H1 (cell line): ENCODE data around the gene MGAT5. TPM values are rescaled to one million over a fixed set of nuclear protein-coding genes. Genes with fewer than 3 reads are reported as not detected.

Experiments
- CTCF ChIA-PET: fragments of 300-600 bp; sonication (Branson Sonifier 250); formaldehyde crosslinking; loops from one replicate; lab custom pipeline; 2021; ENCODE audit not compliant: partially characterized antibody; lab: Charles Lee
- POLR2A ChIA-PET: fragments of 300-600 bp; sonication (Branson Sonifier 250); formaldehyde crosslinking; loops from one replicate; lab custom pipeline; 2021; ENCODE audit warnings: inconsistent platforms; ENCODE audit not compliant: partially characterized antibody; lab: Charles Lee
- DNase-seq, 2 experiments: peaks; one replicate each; pipeline versions ENCODE4 v3.0.0 to v3.0.0-alpha.2; 2010 to 2022; ENCODE audit warnings: low spot score in 2 of 2, low read depth in 1 of 2, mixed read lengths in 1 of 2
- FAIRE-seq: peaks from 2 replicates; lab custom pipeline; 2011; peaks lifted over from hg19 to GRCh38; lab: Jason Lieb, UNC
- H2AFZ ChIP-seq: 2 replicates; pipeline ENCODE4 v1.8.1; 2012; ENCODE audit warnings: low read length, inconsistent platforms
- H2AK5ac ChIP-seq: 2 replicates; pipeline ENCODE4 v1.6.1; 2013; ENCODE audit warnings: low read depth, low read length
- H2BK120ac ChIP-seq: replicated peaks from 2 replicates; pipeline ENCODE3; 2013; ENCODE audit warnings: low read depth, low read length, inconsistent platforms
- H2BK12ac ChIP-seq: 2 replicates; pipeline ENCODE4 v1.6.1; 2013; ENCODE audit warnings: low read depth, low read length
- H2BK15ac ChIP-seq: 2 replicates; pipeline ENCODE4 v1.6.1; 2013; ENCODE audit warnings: low read length
- H2BK20ac ChIP-seq: 2 replicates; pipeline ENCODE4 v1.6.1; 2013; ENCODE audit warnings: low read length
- H2BK5ac ChIP-seq: 2 replicates; pipeline ENCODE4 v1.6.1; 2013; ENCODE audit warnings: low read depth, low read length
- H3K14ac ChIP-seq: 2 replicates; pipeline ENCODE4 v1.6.1; 2013; ENCODE audit warnings: inconsistent platforms; ENCODE audit not compliant: insufficient read length
- H3K18ac ChIP-seq: 2 replicates; pipeline ENCODE4 v1.6.1; 2013; ENCODE audit warnings: low read length; ENCODE audit errors: extremely low read depth
- H3K23ac ChIP-seq: 2 replicates; pipeline ENCODE4 v1.6.1; 2013; ENCODE audit warnings: inconsistent platforms; ENCODE audit not compliant: insufficient read length
- H3K23me2 ChIP-seq: 2 replicates; pipeline ENCODE4 v1.6.1; 2013; ENCODE audit warnings: low read depth, low read length
- H3K27ac ChIP-seq: 2 replicates; pipeline ENCODE4 v1.6.1; 2011; ENCODE audit warnings: low read depth, low read length, inconsistent platforms
- H3K27me3 ChIP-seq, 4 experiments: replicated peaks in 1 of 4; 1 replicate in 1 of 4; 2 replicates in 3 of 4; pipeline versions ENCODE4 v1.6.1 to v1.8.1; 2011 to 2013; ENCODE audit warnings: low read length in 3 of 4, mild to moderate bottlenecking in 3 of 4, inconsistent platforms in 2 of 4, mixed read lengths in 2 of 4, moderate library complexity in 1 of 4; ENCODE audit not compliant: control insufficient read depth in 3 of 4, insufficient read depth in 3 of 4; ENCODE audit errors: extremely low read depth in 1 of 4
- H3K36me3 ChIP-seq, 4 experiments: 2 replicates each; pipeline versions ENCODE4 v1.6.1 to v1.8.1; 2011 to 2013; ENCODE audit warnings: mild to moderate bottlenecking in 4 of 4, low read length in 3 of 4, moderate library complexity in 2 of 4, control low read depth in 1 of 4, inconsistent platforms in 1 of 4; ENCODE audit not compliant: insufficient read depth in 4 of 4, control insufficient read depth in 2 of 4
- H3K4ac ChIP-seq: replicated peaks from 2 replicates; pipeline ENCODE3; 2013; ENCODE audit warnings: low read length, low read depth, mixed read lengths, inconsistent platforms; ENCODE audit not compliant: insufficient read length
- H3K4me1 ChIP-seq, 4 experiments: replicated peaks in 1 of 4; 1 replicate in 1 of 4; 2 replicates in 3 of 4; pipeline versions ENCODE4 v1.6.1 to v1.8.1; 2011 to 2013; ENCODE audit warnings: low read length in 3 of 4, inconsistent platforms in 2 of 4, mixed read lengths in 1 of 4; ENCODE audit not compliant: insufficient read depth in 4 of 4, control insufficient read depth in 3 of 4
- H3K4me2 ChIP-seq, 2 experiments: 2 replicates each; pipeline versions ENCODE4 v1.6.1 to v1.8.1; 2011 to 2013; ENCODE audit warnings: low read depth in 2 of 2, low read length in 2 of 2, control low read depth in 1 of 2, inconsistent platforms in 1 of 2, mild to moderate bottlenecking in 1 of 2; ENCODE audit not compliant: insufficient read depth in 1 of 2
- H3K4me3 ChIP-seq, 4 experiments: fragments of 200-600, 300-600 bp in 1 of 4; sonication (generic), shearing (Covaris generic), sonication (Bioruptor Twin) in 1 of 4; 2 replicates each; pipeline versions ENCODE4 v1.5.1 to v1.8.1; 2011 to 2016; ENCODE audit warnings: low read length in 4 of 4, low read depth in 3 of 4, control low read depth in 2 of 4, inconsistent platforms in 2 of 4, mild to moderate bottlenecking in 2 of 4, mixed read lengths in 1 of 4, moderate library complexity in 1 of 4; ENCODE audit not compliant: insufficient read depth in 2 of 4; ENCODE audit errors: extremely low read depth in 1 of 4
- H3K56ac ChIP-seq: replicated peaks from 2 replicates; pipeline ENCODE3; 2013; ENCODE audit warnings: low read depth, mild to moderate bottlenecking, mixed read lengths, low read length, inconsistent platforms; ENCODE audit not compliant: insufficient read length
- H3K79me1 ChIP-seq: 2 replicates; pipeline ENCODE4 v1.6.1; 2013; ENCODE audit warnings: low read depth, low read length, control low read depth
- H3K79me2 ChIP-seq, 2 experiments: 2 replicates each; pipeline versions ENCODE4 v1.6.1 to v1.8.1; 2012 to 2013; ENCODE audit warnings: low read length in 2 of 2, mild to moderate bottlenecking in 2 of 2, inconsistent platforms in 1 of 2; ENCODE audit not compliant: insufficient read depth in 2 of 2, control insufficient read depth in 1 of 2
- H3K9ac ChIP-seq, 4 experiments: replicated peaks in 1 of 4; 1 replicate in 1 of 4; 2 replicates in 3 of 4; pipeline versions ENCODE4 v1.6.1 to v1.8.1; 2011 to 2013; ENCODE audit warnings: low read depth in 3 of 4, low read length in 3 of 4, control low read depth in 2 of 4, mild to moderate bottlenecking in 2 of 4, moderate library complexity in 2 of 4, inconsistent platforms in 1 of 4; ENCODE audit errors: extremely low read depth in 1 of 4
- H3K9me3 ChIP-seq, 2 experiments: 2 replicates each; pipeline versions ENCODE4 v1.6.1 to v1.8.1; 2012 to 2013; ENCODE audit warnings: mild to moderate bottlenecking in 2 of 2, moderate library complexity in 2 of 2, control low read depth in 1 of 2, inconsistent platforms in 1 of 2, low read depth in 1 of 2, low read length in 1 of 2, mixed read lengths in 1 of 2; ENCODE audit not compliant: insufficient read depth in 2 of 2
- H4K20me1 ChIP-seq, 2 experiments: replicated peaks in 1 of 2; 2 replicates each; pipeline versions ENCODE3 to v1.8.1; 2011 to 2013; ENCODE audit warnings: inconsistent platforms in 2 of 2, low read length in 2 of 2, mild to moderate bottlenecking in 1 of 2; ENCODE audit not compliant: insufficient read depth in 2 of 2, control insufficient read depth in 1 of 2
- H4K5ac ChIP-seq: 2 replicates; pipeline ENCODE4 v1.6.1; 2013; ENCODE audit warnings: low read length, low read depth, mixed read lengths, inconsistent platforms; ENCODE audit not compliant: insufficient read length
- H4K8ac ChIP-seq: 2 replicates; pipeline ENCODE4 v1.8.0; 2013; ENCODE audit warnings: mild to moderate bottlenecking, moderate library complexity, low read length, inconsistent platforms; ENCODE audit not compliant: insufficient read depth; ENCODE audit errors: extremely low read depth
- H4K91ac ChIP-seq: replicated peaks from 2 replicates; pipeline ENCODE3; 2013; ENCODE audit warnings: low read length, mixed read lengths, inconsistent platforms; ENCODE audit not compliant: insufficient read length
- CHD1 ChIP-seq: IDR thresholded peaks from 2 replicates; pipeline ENCODE4 v1.6.1; 2012; ENCODE audit warnings: low read depth, low read length, improper control_type of control experiment
- FOSL1 ChIP-seq: IDR thresholded peaks from 2 replicates; pipeline ENCODE4 v1.6.1; 2011; ENCODE audit warnings: mild to moderate bottlenecking, low read depth, low read length, moderate library complexity; ENCODE audit not compliant: insufficient read depth
- GTF2F1 ChIP-seq: IDR thresholded peaks from 2 replicates; pipeline ENCODE4 v1.6.1; 2012; ENCODE audit warnings: low read depth, low read length, improper control_type of control experiment, borderline replicate concordance
- HDAC6 ChIP-seq: IDR thresholded peaks from one replicate; pipeline ENCODE4 v1.7.1; 2012; ENCODE audit warnings: low read depth, mild to moderate bottlenecking, inconsistent platforms, low read length, moderate library complexity
- KDM4A ChIP-seq: IDR thresholded peaks from one replicate; pipeline ENCODE4 v1.7.1; 2012; ENCODE audit warnings: low read depth, mild to moderate bottlenecking, moderate library complexity, low read length, inconsistent platforms; ENCODE audit not compliant: severe bottlenecking
- POLR2A ChIP-seq, 2 experiments: IDR thresholded peaks; 1 replicate in 1 of 2; 2 replicates in 1 of 2; pipeline ENCODE4 v1.6.1; 2011; ENCODE audit warnings: low read depth in 2 of 2, low read length in 2 of 2, mild to moderate bottlenecking in 2 of 2; ENCODE audit errors: control extremely low read depth in 1 of 2
- RBBP5 ChIP-seq: IDR thresholded peaks from 2 replicates; pipeline ENCODE4 v1.7.1; 2012; ENCODE audit warnings: low read depth, mild to moderate bottlenecking, inconsistent platforms, low read length, moderate library complexity, borderline replicate concordance
- RFX5 ChIP-seq: IDR thresholded peaks from 2 replicates; pipeline ENCODE4 v1.6.1; 2011; ENCODE audit warnings: low read depth, low read length, improper control_type of control experiment, borderline replicate concordance
- RNF2 ChIP-seq: fragments of 200-900, 300-1000 bp; sonication (generic); IDR thresholded peaks from 2 replicates; pipeline ENCODE4 v1.7.1; 2016; ENCODE audit warnings: borderline replicate concordance, low read depth, mild to moderate bottlenecking, antibody characterized with exemption, low read length; ENCODE audit not compliant: poor library complexity, severe bottlenecking; ENCODE audit errors: missing control alignments
- RXRA ChIP-seq: IDR thresholded peaks from 2 replicates; pipeline ENCODE4 v1.6.1; 2011; ENCODE audit warnings: low read depth, mild to moderate bottlenecking, low read length, moderate library complexity; ENCODE audit not compliant: insufficient read depth
- SUZ12 ChIP-seq: fragments of 200-600 bp; sonication (generic); IDR thresholded peaks from 2 replicates; pipeline ENCODE4 v1.6.1; 2012; ENCODE audit warnings: mild to moderate bottlenecking, inconsistent platforms, low read length, moderate library complexity, mixed read lengths
- TAF7 ChIP-seq: optimal IDR thresholded peaks from 2 replicates; pipeline ENCODE3; 2011; ENCODE audit warnings: low read depth, mild to moderate bottlenecking, inconsistent platforms, low read length, moderate library complexity, borderline replicate concordance
- TEAD4 ChIP-seq: IDR thresholded peaks from 2 replicates; pipeline ENCODE4 v1.6.1; 2012; ENCODE audit warnings: low read depth, low read length, inconsistent platforms, mixed read lengths
- ZNF274 ChIP-seq: IDR thresholded peaks from 2 replicates; pipeline ENCODE4 v1.7.0; 2012; ENCODE audit warnings: low read length, borderline replicate concordance; ENCODE audit errors: extremely low read depth
- WGBS, 2 experiments: shearing (Covaris generic) in 1 of 2; methylation state at CpG; one replicate each; pipeline versions ENCODE4 v1.1.6 to v1.1.7; 2013 to 2015; ENCODE audit warnings: low lambda C conversion rate in 2 of 2, mixed read lengths in 2 of 2, inconsistent platforms in 1 of 2, low coverage in 1 of 2, missing lambda C conversion rate in 1 of 2; ENCODE audit not compliant: insufficient replicate concordance in 2 of 2, insufficient coverage in 1 of 2, insufficient read length in 1 of 2; ENCODE audit errors: extremely low coverage in 1 of 2, missing lambda C conversion rate in 1 of 2; 5-methylcytosine and 5-hydroxymethylcytosine counted together
- polyA plus RNA-seq, 7 experiments: library from polyadenylated mRNA; depleted of rRNA in 3 of 7; stranded (reverse) in 5 of 7; unstranded in 2 of 7; fragments of >200 nt in 5 of 7; fragments of 200-250 nt in 2 of 7; gene quantifications; 1 replicate in 5 of 7; 2 replicates in 1 of 7; 4 replicates in 1 of 7; pipeline versions ENCODE4 v1.2.1 to v1.2.3, GENCODE V29; 2011 to 2013; ENCODE audit warnings: missing spikeins in 2 of 7, mixed read lengths in 2 of 7
- total RNA-seq: library from RNA; stranded (reverse); fragmentation: NEBNext Ultra II Directional; extraction: Animal tissue kit (Norgen Biotek cat#: 25700); gene quantifications from 2 replicates; pipeline ENCODE4 v1.2.1, GENCODE V29; 2021

MGAT5 gene
- total and polyA plus RNA-seq, 2 of the 8 experiments (the other 6 are each of a cell fraction or from before 2014, with no cell fraction given): 11.2 to 49.2 TPM

DNA sequence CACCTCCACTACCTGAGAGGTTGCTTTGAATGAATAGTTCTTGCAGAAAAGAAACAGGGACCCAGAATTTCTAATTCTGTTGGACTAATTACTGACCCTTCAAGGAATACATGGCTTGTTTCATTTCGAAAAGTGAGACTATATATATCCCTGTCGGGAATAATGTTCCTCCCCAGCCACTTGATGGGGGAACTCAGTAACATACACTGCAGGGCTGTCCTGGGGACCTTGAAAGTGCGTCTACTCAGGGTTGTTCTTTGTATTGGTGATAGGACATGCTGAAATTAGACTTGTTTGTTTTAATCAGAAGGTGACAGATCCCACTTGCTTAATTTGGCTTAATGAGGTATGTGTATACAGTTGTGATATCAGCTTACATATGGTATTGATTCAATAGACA, 25.5 kb downstream of the MGAT5 start:
- Histone ChIP-seq H4K5ac (no peak overlapping the region), H2AK5ac (no peak overlapping the region), H3K79me2 (0 out of 4 replicates have a peak, but pooled peaks cover 0 to 2% of the 10 kb centered on the region in 2 experiments), H3K23ac (no peak overlapping the region), H3K9me3 (no peaks in the 10 kb centered on the region), H3K4me3 (no peak overlapping the region), H3K56ac (no peak overlapping the region), H4K8ac (no peak overlapping the region), H4K91ac (no peak overlapping the region), H3K4me1 (peaks cover 0 to 2% (median 0%) of the 10 kb centered on the region in 4 experiments; a peak in 1 of 7 replicates), H3K14ac (no peak overlapping the region), H3K36me3 (no peaks in the 10 kb centered on the region; a peak in 1 of 8 replicates), H3K79me1 (no peaks in the 10 kb centered on the region), H2BK12ac (no peak overlapping the region), H3K27me3 (no peaks in the 10 kb centered on the region; a peak in 2 of 7 replicates), H2BK5ac (no peak overlapping the region), H2AFZ (no peak overlapping the region), H3K4me2 (no peak overlapping the region), H2BK120ac (no peak overlapping the region), H3K9ac (no peak overlapping the region), H4K20me1 (peaks cover 6 to 22% of the 10 kb centered on the region in 2 experiments), H3K23me2 (no peaks in the 10 kb centered on the region), H2BK20ac (no peak overlapping the region), H3K18ac (no peak overlapping the region), H2BK15ac (no peak overlapping the region), H3K27ac (no peak overlapping the region), H3K4ac (no peak overlapping the region)
- ChIA-PET CTCF (interaction anchor here (0.6 to 2.2 kb wide), 3 partner anchors 34 to 171 kb away, joined by 3 to 7 read pairs (median 4); no protein-coding TSS in a partner anchor), POLR2A (no interaction called here)
- DNase-seq (no peak), FAIRE-seq (no peak)
- 88% methylated on average over 3 of the region's 3 CpGs; no CpG with 5 or more reads in 1 of the 2 experiments for WGBS, 2 experiments
- TF ChIP-seq TEAD4 (no peak), ZNF274 (no peak), POLR2A (IDR thresholded peaks at IDR 0.05; ENCODE audit: control extremely low read depth in 1 of 2, low read depth in 2 of 2, low read length in 2 of 2) (no peak), RNF2 (no peak), HDAC6 (no peak), RXRA (no peak), SUZ12 (no peak), KDM4A (no peak), TAF7 (no peak), RBBP5 (no peak), GTF2F1 (no peak), RFX5 (no peak), CHD1 (no peak), FOSL1 (no peak)
